WI38 (cell line): Measurements from ENCODE around the gene RNFT2.

Experiments
- H3K4me3 ChIP-seq: 2 replicates; pipeline ENCODE4 v1.5.1; 2011; ENCODE audit warnings: low read depth, mild to moderate bottlenecking, control low read depth, low read length
- CTCF ChIP-seq: IDR thresholded peaks from 2 replicates; pipeline ENCODE4 v1.5.1; 2012; ENCODE audit warnings: low read depth, mild to moderate bottlenecking, control low read depth, low read length

Gene RNFT2

GRCh38 chr12:116864371-116865160, 126.5 kb downstream of the RNFT2 start:
- no peak overlapping the region for H3K4me3 ChIP-seq
- no peak for TF ChIP-seq CTCF

- no peak overlapping the region for H3K4me3 ChIP-seq
- TF ChIP-seq CTCF, result no peak
Measured at GRCh38 chr12:116867523-116867922, 129.4 kb downstream of the RNFT2 start.

- no peak for TF ChIP-seq CTCF
- no peak overlapping the region for H3K4me3 ChIP-seq
Measured at GRCh38 chr12:116870306-116870705, 132.2 kb downstream of the RNFT2 start.

GRCh38 chr12:116874324-116874995, 136.3 kb downstream of the RNFT2 start:
- H3K4me3 ChIP-seq, result no peak overlapping the region
- no peak for TF ChIP-seq CTCF

- no peak for TF ChIP-seq CTCF
- H3K4me3 ChIP-seq, result no peak overlapping the region
Measured at GRCh38 chr12:116876151-116876869, 138.2 kb downstream of the RNFT2 start.

- peak overlapping the region; percentile 21; the same call in 1 of the 2 replicates for H3K4me3 ChIP-seq
- no peak for TF ChIP-seq CTCF
Measured at GRCh38 chr12:116878567-116879508, 140.7 kb downstream of the RNFT2 start.
